Tibial nerve (tissue), 4 donors: ENCODE data around the gene HECTD4. TPM values are rescaled to one million over a fixed set of nuclear protein-coding genes. Genes with fewer than 3 reads are reported as not detected.
"Not testable (repeated sequence)": the region's sequence is repeated elsewhere in the genome, so short reads cannot be mapped to it uniquely, and the experiment has no call there.

Experiments used
- DNase-seq, 2 donors: peaks; one replicate each; pipeline ENCODE4 v3.0.0-alpha.2; 2019; ENCODE audit warnings: low spot score in 2 of 2
- H3K27ac ChIP-seq, 4 donors: fragments of 200-600 bp; sonication (generic) in 3 of 4; one replicate each; pipeline ENCODE4 v1.5.1; 2017 to 2019; ENCODE audit warnings: mild to moderate bottlenecking in 1 of 4
- H3K27me3 ChIP-seq, 2 donors: fragments of 200-600 bp; sonication (generic) in 1 of 2; one replicate each; pipeline versions ENCODE4 v1.5.1 to v1.6.0; 2017 to 2019
- H3K36me3 ChIP-seq, 3 donors: fragments of 200-600 bp; sonication (generic); one replicate each; pipeline ENCODE4 v1.5.1; 2018 to 2019
- H3K4me1 ChIP-seq, 4 donors: fragments of 200-600 bp; sonication (generic) in 3 of 4; one replicate each; pipeline ENCODE4 v1.5.1; 2017 to 2019
- H3K4me3 ChIP-seq, 4 donors: fragments of 200-600 bp; sonication (generic) in 3 of 4; one replicate each; pipeline ENCODE4 v1.5.1; 2017 to 2019; ENCODE audit warnings: mild to moderate bottlenecking in 1 of 4, moderate library complexity in 1 of 4
- H3K9me3 ChIP-seq, 4 donors: fragments of 200-600 bp; sonication (generic) in 3 of 4; one replicate each; pipeline ENCODE4 v1.5.1; 2017 to 2019
- EP300 ChIP-seq, 2 donors: sonication (generic); formaldehyde crosslinking; IDR thresholded peaks; one replicate each; pipeline ENCODE4 v1.6.1; 2017; ENCODE audit warnings: antibody characterized with exemption in 2 of 2, mild to moderate bottlenecking in 1 of 2
- POLR2A ChIP-seq, 2 donors: fragments of 450-650 bp; IDR thresholded peaks; one replicate each; pipeline ENCODE4 v1.6.1; 2017; ENCODE audit warnings: antibody characterized with exemption in 2 of 2, mild to moderate bottlenecking in 2 of 2, moderate library complexity in 2 of 2
- WGBS, 2 donors: methylation state at CpG; one replicate each; pipeline ENCODE4 v1.1.5; 2018; 5-methylcytosine and 5-hydroxymethylcytosine counted together
- total RNA-seq, 4 donors: library from RNA; depleted of rRNA; stranded (reverse); fragments of >200 nt; gene quantifications; one replicate each; pipeline ENCODE4 v1.1.0, GENCODE V29; 2016
- TF ChIP-seq, protein P1 (sequence below), 5 experiments: fragments of 200-600 bp in 3 of 5; fragments of 450-650 bp in 2 of 5; sonication (generic) in 3 of 5; IDR thresholded peaks; one replicate each; pipeline ENCODE4 v1.5.1; 2016 to 2019; ENCODE audit warnings: antibody characterized with exemption in 5 of 5, mild to moderate bottlenecking in 3 of 5, moderate library complexity in 2 of 5

HECTD4 gene
- total RNA-seq, 4 donors from 2014 or later: 43.0 to 70.5 (median 58.5) TPM

DNA sequence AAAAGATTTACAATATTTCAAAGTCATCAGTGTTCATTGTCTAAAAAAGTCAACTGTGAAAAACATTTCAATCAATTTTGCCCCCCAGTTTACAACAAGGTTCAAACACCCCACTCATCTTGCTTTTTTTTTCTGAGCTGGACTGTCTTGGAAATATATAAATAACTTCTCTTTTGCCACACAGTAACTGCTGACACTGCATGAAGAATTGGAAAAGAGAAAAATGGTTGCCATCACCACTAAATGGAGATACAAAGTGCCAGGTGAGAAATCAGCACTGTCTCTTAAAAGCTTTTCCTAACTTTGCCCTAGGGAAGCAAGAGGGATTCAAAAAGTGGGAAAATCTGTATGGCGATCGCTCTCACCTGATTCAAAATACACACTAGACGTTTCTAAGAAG is 155.5 kb downstream of the HECTD4 start:
- no peaks in the 10 kb centered on the region for H3K9me3 ChIP-seq
- DNase-seq: no peak
- no peaks in the 10 kb centered on the region for H3K27me3 ChIP-seq
- 92 to 94% methylated on average over 3 of the region's 3 CpGs for WGBS, 2 donors
- TF ChIP-seq POLR2A (IDR thresholded peaks at IDR 0.05) (no peak), EP300 (IDR thresholded peaks at IDR 0.05) (no peak)
- TF ChIP-seq, protein P1, sequence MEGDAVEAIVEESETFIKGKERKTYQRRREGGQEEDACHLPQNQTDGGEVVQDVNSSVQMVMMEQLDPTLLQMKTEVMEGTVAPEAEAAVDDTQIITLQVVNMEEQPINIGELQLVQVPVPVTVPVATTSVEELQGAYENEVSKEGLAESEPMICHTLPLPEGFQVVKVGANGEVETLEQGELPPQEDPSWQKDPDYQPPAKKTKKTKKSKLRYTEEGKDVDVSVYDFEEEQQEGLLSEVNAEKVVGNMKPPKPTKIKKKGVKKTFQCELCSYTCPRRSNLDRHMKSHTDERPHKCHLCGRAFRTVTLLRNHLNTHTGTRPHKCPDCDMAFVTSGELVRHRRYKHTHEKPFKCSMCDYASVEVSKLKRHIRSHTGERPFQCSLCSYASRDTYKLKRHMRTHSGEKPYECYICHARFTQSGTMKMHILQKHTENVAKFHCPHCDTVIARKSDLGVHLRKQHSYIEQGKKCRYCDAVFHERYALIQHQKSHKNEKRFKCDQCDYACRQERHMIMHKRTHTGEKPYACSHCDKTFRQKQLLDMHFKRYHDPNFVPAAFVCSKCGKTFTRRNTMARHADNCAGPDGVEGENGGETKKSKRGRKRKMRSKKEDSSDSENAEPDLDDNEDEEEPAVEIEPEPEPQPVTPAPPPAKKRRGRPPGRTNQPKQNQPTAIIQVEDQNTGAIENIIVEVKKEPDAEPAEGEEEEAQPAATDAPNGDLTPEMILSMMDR (IDR thresholded peaks at IDR 0.05): no peak
- no peaks in the 10 kb centered on the region for H3K4me1 ChIP-seq
- no peak overlapping the region for H3K4me3 ChIP-seq
- H3K27ac ChIP-seq: no peak overlapping the region
- peaks cover 4 to 95% (median 36%) of the 10 kb centered on the region in 3 donors for H3K36me3 ChIP-seq

DNA sequence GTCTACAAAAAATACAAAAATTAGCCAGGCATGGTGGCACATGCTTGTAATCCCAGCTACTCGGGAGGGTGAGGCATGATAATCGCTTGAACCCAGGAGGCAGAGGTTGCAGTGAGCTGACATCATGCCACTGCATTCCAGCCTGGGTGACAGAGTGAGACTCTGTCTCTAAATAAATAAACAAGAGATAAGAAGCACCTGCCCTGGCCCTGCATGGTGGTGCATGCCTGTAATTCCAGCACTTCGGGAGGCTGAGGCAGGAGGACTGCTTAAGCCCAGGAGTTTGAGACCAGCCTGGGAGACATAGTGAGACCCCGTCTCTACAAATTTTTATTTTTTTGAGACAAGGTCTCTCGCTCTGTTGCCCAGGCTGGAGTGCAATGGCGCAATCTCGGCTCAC is 161.6 kb downstream of the HECTD4 start:
- WGBS, 2 donors: 92 to 98% methylated on average over 7 of the region's 7 CpGs
- H3K4me3 ChIP-seq, H3K27me3 ChIP-seq, H3K27ac ChIP-seq, DNase-seq, H3K4me1 ChIP-seq, H3K9me3 ChIP-seq: not testable (repeated sequence)
- H3K36me3 ChIP-seq: peaks cover 3 to 89% (median 5%) of the 10 kb centered on the region in 3 donors

DNA sequence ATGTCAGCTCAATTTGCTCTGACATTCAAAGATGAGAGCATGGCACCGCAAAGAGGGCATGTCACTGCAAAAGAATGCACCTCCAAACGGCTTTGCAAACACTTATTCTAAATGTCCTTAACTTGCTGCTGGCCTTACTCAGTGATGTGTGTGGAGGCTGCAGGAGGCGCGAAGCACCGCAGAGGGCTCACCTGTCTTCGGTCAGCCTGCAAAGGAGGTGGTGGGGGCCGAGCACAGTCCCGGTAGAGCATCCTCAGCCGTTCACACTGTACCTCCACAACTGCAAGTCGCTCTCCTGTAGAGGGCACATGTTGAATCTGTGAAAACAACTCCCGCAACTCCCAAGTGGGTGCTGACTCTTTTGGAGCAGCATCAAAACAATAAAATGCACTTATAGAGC is 163.0 kb downstream of the HECTD4 start:
- 69 to 71% methylated on average over 11 of the region's 11 CpGs for WGBS, 2 donors
- Histone ChIP-seq H3K27ac (no peak overlapping the region), H3K4me3 (no peak overlapping the region), H3K36me3 (peaks cover 3 to 89% (median 5%) of the 10 kb centered on the region in 3 donors), H3K4me1 (no peaks in the 10 kb centered on the region), H3K27me3 (no peaks in the 10 kb centered on the region), H3K9me3 (no peaks in the 10 kb centered on the region)
- TF ChIP-seq POLR2A (IDR thresholded peaks at IDR 0.05): no peak
- TF ChIP-seq, protein P1 (IDR thresholded peaks at IDR 0.05): no peak
- TF ChIP-seq EP300 (IDR thresholded peaks at IDR 0.05): no peak
- no peak for DNase-seq

DNA sequence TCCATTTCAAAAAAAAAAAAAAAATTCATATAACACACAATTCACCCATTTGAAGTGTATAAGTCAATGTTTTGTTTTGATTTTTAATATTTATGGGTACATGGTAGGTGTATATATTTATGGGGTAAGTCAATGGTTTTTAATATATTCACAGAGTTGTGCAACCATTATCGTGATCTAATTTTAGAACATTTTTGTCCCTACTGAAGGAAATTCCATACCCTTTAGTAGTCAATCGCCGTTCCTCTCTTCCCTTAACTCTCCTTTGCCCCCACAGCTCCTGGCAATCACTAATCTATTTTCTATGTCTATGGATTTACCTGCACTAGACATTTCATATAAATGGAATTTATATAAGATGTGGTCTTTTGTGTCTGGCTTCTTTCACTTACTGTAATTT is 164.1 kb downstream of the HECTD4 start:
- TF ChIP-seq, protein P1 (IDR thresholded peaks at IDR 0.05): no peak
- TF ChIP-seq POLR2A (IDR thresholded peaks at IDR 0.05): no peak
- TF ChIP-seq EP300 (IDR thresholded peaks at IDR 0.05): no peak
- no peaks in the 10 kb centered on the region for H3K9me3 ChIP-seq
- no peaks in the 10 kb centered on the region for H3K4me1 ChIP-seq
- no peak overlapping the region for H3K27ac ChIP-seq
- H3K4me3 ChIP-seq: no peak overlapping the region
- peaks cover 5 to 91% (median 9%) of the 10 kb centered on the region in 3 donors for H3K36me3 ChIP-seq
- WGBS, 2 donors: 86 to 91% methylated on average over 3 of the region's 3 CpGs
- no peak for DNase-seq
- no peaks in the 10 kb centered on the region for H3K27me3 ChIP-seq

DNA sequence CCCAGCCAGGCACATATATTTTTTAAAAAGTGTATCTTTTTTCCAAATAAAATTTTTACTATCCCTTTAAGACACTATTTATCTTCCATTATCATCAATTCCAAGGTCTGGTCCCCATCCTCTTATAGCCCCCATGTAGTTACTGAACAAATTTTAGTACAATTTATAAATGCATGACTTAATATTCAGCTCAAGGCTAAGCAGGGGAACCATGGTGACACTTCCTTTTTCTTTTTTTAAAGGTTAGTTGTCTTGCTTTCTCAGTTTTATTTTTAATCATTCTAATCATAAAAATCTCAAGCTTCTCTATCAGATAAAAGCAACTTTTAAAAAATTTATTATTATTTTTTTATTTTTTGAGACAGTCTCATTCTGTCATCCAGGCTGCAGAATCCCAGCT is 164.6 kb downstream of the HECTD4 start:
- TF ChIP-seq POLR2A (IDR thresholded peaks at IDR 0.05) (no peak), EP300 (IDR thresholded peaks at IDR 0.05) (no peak)
- TF ChIP-seq, protein P1 (IDR thresholded peaks at IDR 0.05): no peak
- H3K36me3 ChIP-seq: peaks cover 5 to 90% (median 9%) of the 10 kb centered on the region in 3 donors

DNA sequence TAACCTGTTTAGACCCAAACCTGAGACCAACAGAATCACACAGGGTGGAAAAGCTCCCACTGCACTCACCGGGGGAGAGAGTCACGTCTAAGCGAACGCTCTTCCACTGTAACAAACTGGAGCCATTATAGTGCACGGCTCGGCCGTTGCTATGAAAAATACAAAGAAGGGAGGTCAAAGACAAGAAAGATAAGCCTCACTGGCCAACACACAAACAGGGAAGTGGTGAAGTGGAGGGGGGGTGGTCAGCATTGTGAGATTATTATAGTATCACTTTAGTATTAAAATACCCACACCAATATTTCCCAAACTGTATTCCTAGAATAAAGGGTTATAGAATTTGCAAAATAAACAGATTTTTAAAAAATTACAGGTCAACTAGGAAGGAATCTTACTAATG is 166.0 kb downstream of the HECTD4 start:
- peaks cover 5 to 90% (median 9%) of the 10 kb centered on the region in 3 donors for H3K36me3 ChIP-seq
- H3K9me3 ChIP-seq: no peaks in the 10 kb centered on the region
- TF ChIP-seq POLR2A (IDR thresholded peaks at IDR 0.05) (no peak), EP300 (IDR thresholded peaks at IDR 0.05) (no peak)
- TF ChIP-seq, protein P1 (IDR thresholded peaks at IDR 0.05): no peak
- no peaks in the 10 kb centered on the region for H3K4me1 ChIP-seq
- WGBS, 2 donors: 90 to 92% methylated on average over 7 of the region's 7 CpGs
- H3K27me3 ChIP-seq: no peaks in the 10 kb centered on the region
- no peak overlapping the region for H3K27ac ChIP-seq
- DNase-seq: no peak
- H3K4me3 ChIP-seq: no peak overlapping the region

More for the DNA sequence above, 164.6 kb downstream of the HECTD4 start:
- H3K4me1 ChIP-seq: no peaks in the 10 kb centered on the region
- no peak overlapping the region for H3K27ac ChIP-seq
- no peak for DNase-seq
- H3K27me3 ChIP-seq: no peaks in the 10 kb centered on the region
- no peaks in the 10 kb centered on the region for H3K9me3 ChIP-seq
- no peak overlapping the region for H3K4me3 ChIP-seq
